Measurements from ENCODE around the gene FBXL20. TPM values are rescaled to one million over a fixed set of nuclear protein-coding genes. Genes with fewer than 3 reads are reported as not detected.

The FBXL20 gene
- total and polyA plus RNA-seq, 9 of the 15 experiments (the other 6 are each of a cell fraction or from before 2014, with no cell fraction given): 1.8 to 15.1 (median 5.6) TPM

GRCh38 chr17:39335704-39336223, 65.7 kb downstream of the FBXL20 start (continued):
- TF ChIP-seq, protein P1, sequence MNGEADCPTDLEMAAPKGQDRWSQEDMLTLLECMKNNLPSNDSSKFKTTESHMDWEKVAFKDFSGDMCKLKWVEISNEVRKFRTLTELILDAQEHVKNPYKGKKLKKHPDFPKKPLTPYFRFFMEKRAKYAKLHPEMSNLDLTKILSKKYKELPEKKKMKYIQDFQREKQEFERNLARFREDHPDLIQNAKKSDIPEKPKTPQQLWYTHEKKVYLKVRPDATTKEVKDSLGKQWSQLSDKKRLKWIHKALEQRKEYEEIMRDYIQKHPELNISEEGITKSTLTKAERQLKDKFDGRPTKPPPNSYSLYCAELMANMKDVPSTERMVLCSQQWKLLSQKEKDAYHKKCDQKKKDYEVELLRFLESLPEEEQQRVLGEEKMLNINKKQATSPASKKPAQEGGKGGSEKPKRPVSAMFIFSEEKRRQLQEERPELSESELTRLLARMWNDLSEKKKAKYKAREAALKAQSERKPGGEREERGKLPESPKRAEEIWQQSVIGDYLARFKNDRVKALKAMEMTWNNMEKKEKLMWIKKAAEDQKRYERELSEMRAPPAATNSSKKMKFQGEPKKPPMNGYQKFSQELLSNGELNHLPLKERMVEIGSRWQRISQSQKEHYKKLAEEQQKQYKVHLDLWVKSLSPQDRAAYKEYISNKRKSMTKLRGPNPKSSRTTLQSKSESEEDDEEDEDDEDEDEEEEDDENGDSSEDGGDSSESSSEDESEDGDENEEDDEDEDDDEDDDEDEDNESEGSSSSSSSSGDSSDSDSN (IDR thresholded peaks at IDR 0.05; ENCODE audit: borderline replicate concordance in 1 of 2, low read depth in 2 of 2, low read length in 2 of 2): no peak
- TF ChIP-seq RNF219 (CRISPR knock-in tag; IDR thresholded peaks at IDR 0.05) (no peak), ATF1 (CRISPR knock-in tag; IDR thresholded peaks at IDR 0.05) (no peak), ATF1 (tag; IDR thresholded peaks at IDR 0.05) (no peak), SIX5 (IDR thresholded peaks at IDR 0.05; ENCODE audit: borderline replicate concordance in 1 of 2, insufficient read depth in 1 of 2, low read depth in 1 of 2, low read length in 2 of 2) (no peak), HNRNPK (IDR thresholded peaks at IDR 0.05; ENCODE audit: low read depth, low read length, poor library complexity, severe bottlenecking) (no peak), ZNF764 (CRISPR knock-in tag; IDR thresholded peaks at IDR 0.05; ENCODE audit: low read depth) (no peak), PHTF2 (CRISPR knock-in tag; IDR thresholded peaks at IDR 0.05) (no peak), ZNF780A (CRISPR knock-in tag; IDR thresholded peaks at IDR 0.05) (no peak), MTA2 (IDR thresholded peaks at IDR 0.05; ENCODE audit: low read depth) (no peak), PCBP2 (IDR thresholded peaks at IDR 0.05; ENCODE audit: low read depth, low read length, poor library complexity, severe bottlenecking) (no peak), ILK (tag; IDR thresholded peaks at IDR 0.05; ENCODE audit: borderline replicate concordance, low read depth) (no peak), ZKSCAN8 (CRISPR knock-in tag; IDR thresholded peaks at IDR 0.05) (peak; percentile 61; the same call in 1 of the 2 replicates), PTTG1 (tag; IDR thresholded peaks at IDR 0.05; ENCODE audit: low read depth) (no peak), SP2 (IDR thresholded peaks at IDR 0.05; ENCODE audit: extremely low read depth, low read depth, low read length, poor library complexity, severe bottlenecking) (no peak), CBX5 (IDR thresholded peaks at IDR 0.05; ENCODE audit: borderline replicate concordance, low read depth) (no peak), STAT6 (CRISPR knock-in tag; IDR thresholded peaks at IDR 0.05) (no peak), CTBP1 (IDR thresholded peaks at IDR 0.05; ENCODE audit: borderline replicate concordance) (no peak), CHD2 (IDR thresholded peaks at IDR 0.05; ENCODE audit: low read depth, low read length) (no peak), POLR3G (IDR thresholded peaks at IDR 0.05; ENCODE audit: extremely low read depth, insufficient read length, insufficient replicate concordance) (no peak)
- TF ChIP-seq, protein P2, sequence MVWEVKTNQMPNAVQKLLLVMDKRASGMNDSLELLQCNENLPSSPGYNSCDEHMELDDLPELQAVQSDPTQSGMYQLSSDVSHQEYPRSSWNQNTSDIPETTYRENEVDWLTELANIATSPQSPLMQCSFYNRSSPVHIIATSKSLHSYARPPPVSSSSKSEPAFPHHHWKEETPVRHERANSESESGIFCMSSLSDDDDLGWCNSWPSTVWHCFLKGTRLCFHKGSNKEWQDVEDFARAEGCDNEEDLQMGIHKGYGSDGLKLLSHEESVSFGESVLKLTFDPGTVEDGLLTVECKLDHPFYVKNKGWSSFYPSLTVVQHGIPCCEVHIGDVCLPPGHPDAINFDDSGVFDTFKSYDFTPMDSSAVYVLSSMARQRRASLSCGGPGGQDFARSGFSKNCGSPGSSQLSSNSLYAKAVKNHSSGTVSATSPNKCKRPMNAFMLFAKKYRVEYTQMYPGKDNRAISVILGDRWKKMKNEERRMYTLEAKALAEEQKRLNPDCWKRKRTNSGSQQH (CRISPR knock-in tag; IDR thresholded peaks at IDR 0.05): no peak
